ENCODE results near the gene TUBGCP3.

The TUBGCP3 gene

DNA sequence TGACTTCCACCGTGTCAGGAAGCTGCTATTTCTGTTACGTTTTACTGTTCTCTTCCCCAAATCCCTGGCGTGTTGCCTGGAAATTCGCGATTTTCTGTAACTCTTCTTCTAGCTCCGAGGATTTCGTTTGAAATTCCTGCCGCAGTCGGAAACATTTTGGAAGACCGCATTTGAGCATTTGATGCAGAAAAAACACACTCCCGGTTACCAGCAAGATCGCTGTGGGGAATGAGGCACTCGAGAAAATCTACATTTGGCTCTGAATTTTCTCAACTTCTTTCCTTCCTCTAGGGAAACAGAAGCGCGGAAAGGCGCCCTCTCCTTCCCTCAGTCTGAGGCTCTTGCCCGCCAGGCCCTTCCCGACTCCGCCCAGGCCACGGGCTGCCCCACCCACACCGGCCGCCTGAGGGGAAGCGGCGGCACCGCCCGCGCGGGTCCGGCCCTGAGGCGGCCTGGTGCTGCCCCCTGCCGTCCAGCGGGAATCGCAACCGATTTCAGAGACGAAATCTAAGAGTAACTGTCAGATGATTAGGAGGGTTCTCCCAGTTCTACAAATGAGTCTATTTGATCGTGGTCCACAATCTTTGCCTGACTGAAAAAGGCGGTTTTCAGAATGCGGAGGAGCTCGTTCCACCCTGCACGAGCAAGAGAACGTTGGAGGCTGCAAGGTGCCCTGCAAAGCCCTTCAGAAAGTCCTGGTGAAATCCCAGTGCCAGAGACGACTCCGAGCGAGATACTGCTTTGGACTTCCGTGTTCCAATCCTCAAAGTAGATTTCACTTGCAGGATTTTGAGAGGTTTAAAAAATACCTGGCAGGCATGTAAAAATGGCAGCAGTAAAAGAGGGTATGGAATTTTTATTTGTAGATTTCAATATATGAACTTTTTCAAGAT, 18.4 kb upstream of the TUBGCP3 start:
- H3K9me3 ChIP-seq (ENCODE audit: low read length), result no peaks in the 10 kb centered on the region
- H3K36me3 ChIP-seq (ENCODE audit: insufficient read depth, low read length), result no peaks in the 10 kb centered on the region
- H2AFZ ChIP-seq (ENCODE audit: low read depth, low read length), result peak overlapping the region; percentile 77

DNA sequence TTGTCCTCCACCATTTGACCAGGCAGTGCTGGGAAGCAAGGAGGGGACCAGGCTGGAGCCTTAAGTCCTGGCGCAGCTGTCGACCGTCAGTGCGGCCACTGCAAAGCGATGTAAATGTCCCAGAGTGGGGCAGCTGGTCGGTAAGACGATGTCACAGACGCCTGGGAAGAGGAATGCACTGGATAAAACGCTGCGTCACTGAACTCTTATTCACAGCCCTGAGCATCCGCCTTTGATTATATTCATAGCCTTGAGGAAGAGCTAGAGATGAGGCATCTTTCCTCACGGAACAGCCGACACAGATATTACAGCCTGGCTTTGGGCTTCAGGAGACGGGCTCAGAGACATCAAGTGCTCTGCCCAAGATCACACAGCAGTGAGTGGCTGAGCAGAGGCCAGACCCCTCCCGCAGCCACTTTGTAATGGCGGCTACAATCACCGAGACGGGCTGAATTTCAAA, 17.6 kb upstream of the TUBGCP3 start:
- no peaks in the 10 kb centered on the region for H3K9me3 ChIP-seq (ENCODE audit: low read length)
- H2AFZ ChIP-seq (ENCODE audit: low read depth, low read length), result no peak overlapping the region
- H3K4me3 ChIP-seq (ENCODE audit: low read length), result peak overlapping the region; percentile 60

More for the DNA sequence above, 18.4 kb upstream of the TUBGCP3 start:
- Histone ChIP-seq H3K4me3 (ENCODE audit: low read length) (peak overlapping the region; percentile 60), H3K27me3 (ENCODE audit: insufficient read depth, low read length) (no peaks in the 10 kb centered on the region), H3K4me1 (ENCODE audit: insufficient read depth, low read length) (peaks cover 5% of the 10 kb centered on the region)

DNA sequence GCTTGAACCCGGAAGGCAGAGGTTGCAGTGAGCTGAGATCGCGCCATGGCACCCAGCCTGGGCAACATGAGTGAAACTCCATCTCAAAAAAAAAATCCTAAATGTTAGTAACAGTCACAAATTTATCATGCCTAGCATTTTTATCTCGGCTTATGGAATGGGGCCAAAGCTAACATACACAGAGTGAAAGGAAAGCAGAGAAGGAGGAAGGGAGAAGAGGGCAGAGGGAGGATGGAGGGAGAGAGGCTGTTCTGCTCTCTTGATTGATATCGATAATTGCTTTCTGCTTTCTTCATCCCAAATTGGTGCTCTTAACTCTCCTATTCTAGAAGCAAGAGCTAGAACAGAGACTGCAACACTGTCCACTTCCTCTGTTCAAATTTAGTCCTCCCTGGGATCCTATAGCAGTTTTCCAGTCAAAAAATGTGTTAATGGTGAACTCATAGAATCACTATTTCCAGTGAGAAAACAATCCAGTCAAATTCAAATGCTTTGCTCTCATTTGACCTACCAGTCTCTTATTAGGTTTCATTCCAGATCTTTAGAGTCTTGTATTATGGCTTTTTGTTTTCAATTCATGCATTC, 15.8 kb upstream of the TUBGCP3 start:
- Histone ChIP-seq H2AFZ (ENCODE audit: low read depth, low read length) (no peak overlapping the region), H3K27me3 (ENCODE audit: insufficient read depth, low read length) (no peaks in the 10 kb centered on the region), H3K9me3 (ENCODE audit: low read length) (no peaks in the 10 kb centered on the region), H3K4me3 (ENCODE audit: low read length) (no peak overlapping the region), H3K36me3 (ENCODE audit: insufficient read depth, low read length) (no peaks in the 10 kb centered on the region), H3K4me1 (ENCODE audit: insufficient read depth, low read length) (peaks cover 5% of the 10 kb centered on the region)

More for the DNA sequence above, 17.6 kb upstream of the TUBGCP3 start:
- Histone ChIP-seq H3K4me1 (ENCODE audit: insufficient read depth, low read length) (peaks cover 5% of the 10 kb centered on the region), H3K36me3 (ENCODE audit: insufficient read depth, low read length) (no peaks in the 10 kb centered on the region), H3K27me3 (ENCODE audit: insufficient read depth, low read length) (no peaks in the 10 kb centered on the region)

DNA sequence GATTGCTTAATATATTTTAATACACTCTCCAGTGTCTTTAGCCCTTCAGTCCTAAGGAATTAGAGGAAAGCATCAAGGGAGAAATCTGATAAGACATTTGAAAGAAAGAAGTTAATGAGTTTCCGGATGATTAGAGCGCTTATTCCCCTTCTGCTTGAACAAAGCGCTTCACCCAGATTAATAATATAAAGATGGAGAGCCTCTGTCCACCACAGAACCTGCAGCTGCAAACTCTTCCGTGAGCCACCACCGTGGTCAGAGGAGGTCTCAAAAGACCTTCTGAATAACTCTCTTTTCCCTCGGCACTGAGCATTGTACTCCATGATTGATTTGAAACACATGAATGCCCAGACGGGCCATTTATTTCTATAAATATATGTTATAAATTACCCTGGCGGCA, 14.2 kb upstream of the TUBGCP3 start:
- no peaks in the 10 kb centered on the region for H3K27me3 ChIP-seq (ENCODE audit: insufficient read depth, low read length)

DNA sequence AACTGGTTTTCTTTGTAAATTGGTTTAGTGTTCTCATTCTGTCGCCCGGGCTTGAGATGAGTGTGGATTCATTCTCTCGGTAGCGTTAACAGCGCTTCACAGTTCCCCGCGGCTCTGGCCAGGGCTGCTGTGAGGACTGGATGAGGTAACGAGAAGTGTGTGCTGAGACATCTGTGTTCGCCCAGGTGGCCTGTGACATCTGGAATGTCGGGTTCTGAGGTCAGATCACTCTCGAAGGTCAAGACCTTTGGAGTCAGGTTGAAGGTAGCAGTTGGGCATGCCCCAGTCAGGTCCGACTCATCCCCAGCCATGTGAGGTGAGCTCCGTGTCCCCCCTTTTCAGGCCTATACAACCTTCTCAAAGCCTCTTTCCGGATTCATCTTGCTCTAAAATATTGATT, 13.4 kb upstream of the TUBGCP3 start:
- Histone ChIP-seq H3K36me3 (ENCODE audit: insufficient read depth, low read length) (no peaks in the 10 kb centered on the region), H3K9me3 (ENCODE audit: low read length) (no peaks in the 10 kb centered on the region), H3K27me3 (ENCODE audit: insufficient read depth, low read length) (no peaks in the 10 kb centered on the region), H3K4me1 (ENCODE audit: insufficient read depth, low read length) (peaks cover 2% of the 10 kb centered on the region), H3K4me3 (ENCODE audit: low read length) (no peak overlapping the region), H2AFZ (ENCODE audit: low read depth, low read length) (no peak overlapping the region)

More for the DNA sequence above, 14.2 kb upstream of the TUBGCP3 start:
- no peak overlapping the region for H2AFZ ChIP-seq (ENCODE audit: low read depth, low read length)
- no peak overlapping the region for H3K4me3 ChIP-seq (ENCODE audit: low read length)
- no peaks in the 10 kb centered on the region for H3K36me3 ChIP-seq (ENCODE audit: insufficient read depth, low read length)
- peaks cover 5% of the 10 kb centered on the region for H3K4me1 ChIP-seq (ENCODE audit: insufficient read depth, low read length)
- no peaks in the 10 kb centered on the region for H3K9me3 ChIP-seq (ENCODE audit: low read length)

DNA sequence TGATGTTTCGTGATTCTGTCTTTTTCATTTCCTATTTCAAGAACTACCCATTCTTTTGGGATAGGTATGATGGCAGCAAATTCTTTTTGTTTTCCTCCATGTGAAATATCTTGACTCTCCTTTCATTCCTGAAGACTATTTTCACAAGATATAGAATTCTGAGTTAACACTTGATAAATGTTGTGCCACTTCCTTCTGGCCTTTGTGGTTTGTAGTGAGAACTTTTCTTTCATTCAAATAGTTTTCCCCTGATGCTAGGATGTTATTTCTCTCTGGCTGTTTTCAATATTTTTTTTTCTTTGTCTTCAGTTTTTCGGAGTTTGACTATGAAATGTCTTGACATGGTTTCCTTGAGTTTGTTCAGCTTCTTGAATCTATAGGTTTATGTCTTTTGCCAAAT, 8.3 kb upstream of the TUBGCP3 start:
- Histone ChIP-seq H3K4me3 (ENCODE audit: low read length) (no peak overlapping the region), H3K4me1 (ENCODE audit: insufficient read depth, low read length) (no peaks in the 10 kb centered on the region), H3K27me3 (ENCODE audit: insufficient read depth, low read length) (no peaks in the 10 kb centered on the region), H2AFZ (ENCODE audit: low read depth, low read length) (no peak overlapping the region), H3K36me3 (ENCODE audit: insufficient read depth, low read length) (no peaks in the 10 kb centered on the region), H3K9me3 (ENCODE audit: low read length) (no peaks in the 10 kb centered on the region)

DNA sequence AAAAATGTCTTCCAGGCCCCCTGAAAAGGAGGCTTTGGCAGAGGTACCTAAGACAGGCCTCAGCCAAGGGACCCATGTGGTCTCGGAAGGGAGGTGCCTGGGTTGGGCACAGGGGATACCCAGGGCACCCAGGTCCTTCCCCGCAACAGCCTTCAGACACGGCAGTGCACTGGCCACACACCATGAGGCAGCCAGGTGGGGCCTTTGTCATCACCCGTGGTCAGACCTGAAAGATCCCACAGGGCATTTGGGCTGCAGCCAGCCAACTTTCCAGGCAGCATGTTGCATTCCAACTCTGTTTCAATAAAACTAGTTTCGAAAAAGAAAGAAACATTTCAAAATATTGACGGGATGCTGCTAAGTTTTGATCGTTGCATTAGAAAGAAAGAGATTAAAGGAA, 4.7 kb upstream of the TUBGCP3 start:
- H3K9me3 ChIP-seq (ENCODE audit: low read length), result no peaks in the 10 kb centered on the region
- peaks cover 4% of the 10 kb centered on the region for H3K4me1 ChIP-seq (ENCODE audit: insufficient read depth, low read length)
- H3K27me3 ChIP-seq (ENCODE audit: insufficient read depth, low read length), result no peaks in the 10 kb centered on the region
- no peaks in the 10 kb centered on the region for H3K36me3 ChIP-seq (ENCODE audit: insufficient read depth, low read length)
- no peak overlapping the region for H2AFZ ChIP-seq (ENCODE audit: low read depth, low read length)
- H3K4me3 ChIP-seq (ENCODE audit: low read length), result no peak overlapping the region

DNA sequence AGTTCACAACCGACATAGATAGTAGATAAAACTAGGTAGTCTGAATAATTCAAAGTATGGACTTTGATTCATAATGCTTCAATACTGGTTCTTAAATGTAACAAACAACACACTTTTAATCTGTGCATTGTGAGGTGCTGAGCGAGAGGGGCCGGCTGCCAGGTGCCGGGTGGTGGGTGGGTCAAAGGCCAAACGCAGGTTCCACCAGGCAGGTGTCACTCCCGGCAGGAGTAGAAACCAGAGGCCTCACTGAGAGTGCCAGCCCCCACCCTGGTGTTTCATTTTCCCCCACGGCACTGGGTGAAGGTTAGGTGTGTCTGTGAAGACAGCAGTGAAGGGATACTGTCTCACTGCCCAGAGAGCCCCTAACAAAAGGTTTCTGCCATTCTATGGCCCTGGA, 4.2 kb upstream of the TUBGCP3 start:
- Histone ChIP-seq H3K27me3 (ENCODE audit: insufficient read depth, low read length) (no peaks in the 10 kb centered on the region), H3K36me3 (ENCODE audit: insufficient read depth, low read length) (no peaks in the 10 kb centered on the region), H2AFZ (ENCODE audit: low read depth, low read length) (no peak overlapping the region), H3K4me3 (ENCODE audit: low read length) (no peak overlapping the region), H3K9me3 (ENCODE audit: low read length) (no peaks in the 10 kb centered on the region), H3K4me1 (ENCODE audit: insufficient read depth, low read length) (peaks cover 4% of the 10 kb centered on the region)

DNA sequence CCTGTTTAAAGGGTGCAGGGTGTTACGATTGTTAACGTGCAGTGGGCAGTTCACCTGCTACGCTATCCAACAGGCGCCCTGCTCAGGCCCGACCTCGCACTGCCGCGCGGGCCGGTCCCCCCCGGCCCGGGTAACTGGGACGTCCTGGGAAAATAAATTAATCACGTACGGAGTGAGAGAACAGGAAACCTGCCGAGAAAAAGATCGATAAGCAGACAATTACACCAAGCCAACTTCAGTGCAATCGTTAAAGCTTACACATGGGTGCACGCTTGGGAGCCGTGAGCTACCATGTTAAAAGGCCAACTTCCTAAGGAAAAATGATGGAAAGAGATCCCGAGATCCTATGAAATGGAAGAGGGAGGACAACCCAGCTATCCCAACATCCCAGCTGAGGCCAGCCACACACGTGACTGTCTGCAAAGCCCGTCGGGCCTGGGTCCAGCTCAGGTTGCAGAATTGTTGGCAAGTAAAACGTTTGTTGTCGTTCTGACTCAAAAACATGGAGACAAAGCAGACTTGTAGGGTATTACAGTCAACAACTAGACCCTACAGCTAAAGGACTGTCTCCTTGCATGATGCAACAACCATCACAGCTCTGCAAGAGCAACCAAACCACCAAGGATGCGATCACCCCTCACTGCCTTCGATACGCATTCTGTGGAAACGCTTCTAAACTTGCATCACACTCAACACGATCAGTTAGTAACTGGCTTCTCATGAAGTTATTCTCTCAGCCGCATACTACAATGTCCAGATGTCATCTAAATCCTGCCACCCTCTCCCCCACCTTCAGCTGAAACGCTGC, 741 bp upstream of the TUBGCP3 start:
- no peaks in the 10 kb centered on the region for H3K36me3 ChIP-seq (ENCODE audit: insufficient read depth, low read length)
- H3K9me3 ChIP-seq (ENCODE audit: low read length), result no peaks in the 10 kb centered on the region
- H2AFZ ChIP-seq (ENCODE audit: low read depth, low read length), result peak overlapping the region; percentile 94
- H3K4me1 ChIP-seq (ENCODE audit: insufficient read depth, low read length), result peaks cover 9% of the 10 kb centered on the region
- no peaks in the 10 kb centered on the region for H3K27me3 ChIP-seq (ENCODE audit: insufficient read depth, low read length)
- H3K4me3 ChIP-seq (ENCODE audit: low read length), result peak overlapping the region; percentile 95

DNA sequence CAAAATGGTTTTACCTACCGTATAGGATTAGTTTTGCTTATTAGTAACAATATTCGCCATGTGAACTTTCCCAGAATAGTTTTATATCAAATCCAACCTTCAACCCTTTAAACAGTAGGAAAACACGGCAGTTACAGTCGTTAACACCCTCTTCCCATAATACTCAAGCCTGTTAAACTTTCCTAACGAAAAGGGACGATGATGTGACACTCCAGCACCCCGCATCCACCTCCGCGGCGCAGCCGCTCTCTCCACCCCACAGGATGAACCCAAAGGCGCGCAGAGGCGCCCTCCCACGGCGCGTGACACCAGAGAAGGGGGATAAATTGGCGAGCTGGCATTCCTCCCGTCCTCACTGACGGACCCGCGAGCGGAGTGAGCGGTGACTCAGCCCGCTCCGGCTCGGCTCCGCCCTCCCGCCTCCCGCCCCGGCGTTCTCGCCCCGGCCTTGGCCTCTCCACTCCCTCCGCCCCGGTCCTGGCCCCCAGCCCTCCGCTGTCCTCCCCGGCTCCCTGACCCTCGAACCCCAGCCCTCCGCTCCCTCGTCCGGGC, 665 bp downstream of the TUBGCP3 start:
- Histone ChIP-seq H3K9me3 (ENCODE audit: low read length) (no peaks in the 10 kb centered on the region), H2AFZ (ENCODE audit: low read depth, low read length) (peak overlapping the region; percentile 94), H3K27me3 (ENCODE audit: insufficient read depth, low read length) (no peaks in the 10 kb centered on the region), H3K36me3 (ENCODE audit: insufficient read depth, low read length) (no peaks in the 10 kb centered on the region), H3K4me3 (ENCODE audit: low read length) (peak overlapping the region; percentile 95), H3K4me1 (ENCODE audit: insufficient read depth, low read length) (peaks cover 9% of the 10 kb centered on the region)

DNA sequence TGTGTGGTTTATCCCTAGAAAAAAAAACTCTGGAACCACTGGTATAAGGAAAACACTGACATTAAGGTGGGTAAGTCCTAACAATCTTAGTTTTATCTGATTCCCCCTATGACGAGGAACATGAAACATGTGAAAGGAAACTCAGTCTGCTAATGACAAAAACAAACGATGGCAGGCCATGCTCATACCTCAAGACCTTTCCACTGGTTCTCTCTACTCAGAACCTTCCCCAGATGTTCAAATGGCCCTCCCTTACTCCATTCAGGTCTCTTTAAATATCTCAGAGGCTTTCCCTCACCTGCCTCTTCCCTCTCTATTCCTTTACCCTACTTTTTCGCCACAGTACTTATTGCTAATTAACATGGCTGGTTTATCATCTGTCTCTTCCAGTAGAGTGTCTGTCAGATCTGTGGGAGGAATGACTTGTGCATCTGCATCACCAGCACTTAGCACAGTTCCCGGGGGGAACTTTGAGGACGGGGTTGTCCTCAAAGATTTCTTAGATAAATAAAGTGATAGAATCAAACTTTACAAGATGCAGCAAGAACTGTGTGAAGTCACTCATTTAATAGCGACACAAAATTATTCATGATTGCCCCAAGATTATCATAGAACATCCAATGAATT, 1.5 kb downstream of the TUBGCP3 start:
- no peaks in the 10 kb centered on the region for H3K9me3 ChIP-seq (ENCODE audit: low read length)
- no peaks in the 10 kb centered on the region for H3K27me3 ChIP-seq (ENCODE audit: insufficient read depth, low read length)
- H3K36me3 ChIP-seq (ENCODE audit: insufficient read depth, low read length), result no peaks in the 10 kb centered on the region
- H3K4me1 ChIP-seq (ENCODE audit: insufficient read depth, low read length), result peaks cover 9% of the 10 kb centered on the region
- H3K4me3 ChIP-seq (ENCODE audit: low read length), result peak overlapping the region; percentile 95
- H2AFZ ChIP-seq (ENCODE audit: low read depth, low read length), result no peak overlapping the region

DNA sequence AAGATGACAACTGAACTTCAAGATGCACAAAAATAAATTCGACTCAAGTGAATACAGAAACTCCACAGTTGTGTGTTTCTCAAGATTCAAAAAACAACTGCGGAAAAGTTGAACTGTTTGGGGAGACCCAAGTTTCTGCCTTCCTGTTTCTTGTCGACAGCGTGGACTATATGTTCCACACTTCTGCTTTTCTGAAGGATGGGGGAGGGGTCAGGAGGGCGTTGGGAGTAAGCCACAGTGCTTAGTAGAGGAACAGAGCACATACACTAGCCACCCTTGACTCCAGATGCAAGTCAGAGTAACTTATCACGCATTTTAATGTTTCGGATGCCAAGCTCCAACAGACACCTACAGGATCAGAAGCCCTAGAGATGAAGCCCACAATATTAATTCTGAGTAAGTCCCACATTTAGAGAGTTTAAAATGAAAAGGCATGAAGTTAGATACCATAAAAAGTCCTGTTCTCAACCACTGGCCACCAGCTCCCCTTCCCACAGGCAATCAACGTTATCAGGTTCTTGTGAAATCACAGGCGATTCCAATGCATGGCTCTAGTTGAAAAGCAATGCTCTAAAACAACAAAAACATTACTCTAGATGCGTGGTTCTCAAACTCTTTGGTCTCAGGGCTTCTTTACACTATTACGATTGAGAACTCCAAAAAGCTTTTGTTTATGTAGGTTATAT, 4.2 kb downstream of the TUBGCP3 start:
- peaks cover 9% of the 10 kb centered on the region for H3K4me1 ChIP-seq (ENCODE audit: insufficient read depth, low read length)
- H3K27me3 ChIP-seq (ENCODE audit: insufficient read depth, low read length), result no peaks in the 10 kb centered on the region
- no peak overlapping the region for H2AFZ ChIP-seq (ENCODE audit: low read depth, low read length)
- no peak overlapping the region for H3K4me3 ChIP-seq (ENCODE audit: low read length)
- no peaks in the 10 kb centered on the region for H3K36me3 ChIP-seq (ENCODE audit: insufficient read depth, low read length)
- no peaks in the 10 kb centered on the region for H3K9me3 ChIP-seq (ENCODE audit: low read length)

All from neuron (in vitro differentiated cells).